AG04450 (cell line): ENCODE results near the gene BRDT. TPM values are rescaled to one million over a fixed set of nuclear protein-coding genes. Genes with fewer than 3 reads are reported as not detected.

Source experiments
- CTCF ChIA-PET: fragments of 300-600, 350-600 bp; formaldehyde crosslinking; extraction: SDS; loops from one replicate; lab custom pipeline; 2022; ENCODE audit warnings: antibody characterized with exemption, inconsistent platforms; lab: Charles Lee
- POLR2A ChIA-PET: fragments of 350-600 bp; formaldehyde crosslinking; extraction: SDS; loops from one replicate; lab custom pipeline; 2021; ENCODE audit warnings: antibody characterized with exemption, inconsistent platforms; lab: Yijun Ruan, JAX
- DNase-seq: peaks from one replicate; pipeline ENCODE4 v3.0.0-alpha.2; 2011; ENCODE audit warnings: low read depth, low spot score
- H3K27ac ChIP-seq: one replicate; pipeline ENCODE4 v1.5.1; 2012; ENCODE audit warnings: low read depth, low read length, control low read depth
- H3K27me3 ChIP-seq: one replicate; pipeline ENCODE4 v1.6.0; 2012; ENCODE audit warnings: low read length; ENCODE audit not compliant: control insufficient read depth, insufficient read depth
- H3K4me3 ChIP-seq: 2 replicates; pipeline ENCODE4 v1.5.1; 2011; ENCODE audit warnings: mild to moderate bottlenecking, low read depth, low read length, control low read depth
- H3K9me3 ChIP-seq: 2 replicates; pipeline ENCODE4 v1.5.1; 2012; ENCODE audit warnings: low read length; ENCODE audit not compliant: control insufficient read depth, insufficient read depth
- CTCF ChIP-seq: IDR thresholded peaks from 2 replicates; pipeline ENCODE4 v1.5.1; 2011; ENCODE audit warnings: low read depth, low read length, control low read depth, inconsistent platforms
- polyA plus RNA-seq: library from polyadenylated mRNA; depleted of rRNA; stranded (reverse); fragments of >200 nt; gene quantifications from 2 replicates; pipeline ENCODE4 v1.2.3, GENCODE V29; 2011

The BRDT gene
- polyA plus RNA-seq, 1 experiment, result not detected

- H3K9me3 ChIP-seq, result peaks cover 7% of the 10 kb centered on the region; the same call in 1 of the 2 replicates
- no peak for TF ChIP-seq CTCF
- H3K4me3 ChIP-seq, result no peak overlapping the region
- POLR2A ChIA-PET, result no interaction called here
- CTCF ChIA-PET, result interaction anchor here (1.5 kb wide), 1 partner anchor 20 kb away, joined by 5 read pairs; no protein-coding TSS in a partner anchor
- DNase-seq, result no peak
- H3K27ac ChIP-seq, result no peak overlapping the region
- H3K27me3 ChIP-seq, result no peaks in the 10 kb centered on the region
These were observed 1.1 kb upstream of the BRDT start for GRCh38 chr1:91948097-91948496.

- no peaks in the 10 kb centered on the region for H3K27me3 ChIP-seq
- DNase-seq, result no peak
- peaks cover 7% of the 10 kb centered on the region; the same call in 1 of the 2 replicates for H3K9me3 ChIP-seq
- CTCF ChIA-PET, result interaction anchor here (1.0 kb wide), 1 partner anchor 10 kb away, joined by 4 read pairs; no protein-coding TSS in a partner anchor
- no peak overlapping the region for H3K27ac ChIP-seq
- H3K4me3 ChIP-seq, result no peak overlapping the region
- TF ChIP-seq CTCF, result no peak
- POLR2A ChIA-PET, result no interaction called here
These were observed 473 bp upstream of the BRDT start for GRCh38 chr1:91948501-91949355.

- no peaks in the 10 kb centered on the region for H3K27me3 ChIP-seq
- H3K4me3 ChIP-seq, result no peak overlapping the region
- H3K27ac ChIP-seq, result no peak overlapping the region
- POLR2A ChIA-PET, result no interaction called here
- no peak for DNase-seq
- TF ChIP-seq CTCF, result no peak
- CTCF ChIA-PET, result no interaction called here
- H3K9me3 ChIP-seq, result peaks cover 7% of the 10 kb centered on the region; the same call in 1 of the 2 replicates
These were observed 3.0 kb downstream of the BRDT start for GRCh38 chr1:91952187-91952586.

- CTCF ChIA-PET, result interaction anchor here (0.6 to 0.9 kb wide), 3 partner anchors 87 to 351 kb away, joined by 3 to 5 read pairs (median 4); no protein-coding TSS in a partner anchor
- TF ChIP-seq CTCF, result no peak
- POLR2A ChIA-PET, result no interaction called here
- Histone ChIP-seq H3K4me3 (no peak overlapping the region), H3K27me3 (no peaks in the 10 kb centered on the region), H3K9me3 (no peaks in the 10 kb centered on the region), H3K27ac (no peak overlapping the region)
- no peak for DNase-seq
These were observed 9.7 kb downstream of the BRDT start for GRCh38 chr1:91958926-91959325.

GRCh38 chr1:91968334-91968733, 19.1 kb downstream of the BRDT start:
- no peak overlapping the region for H3K27ac ChIP-seq
- H3K4me3 ChIP-seq, result no peak overlapping the region
- ChIA-PET POLR2A (no interaction called here), CTCF (no interaction called here)
- no peak for TF ChIP-seq CTCF
- H3K27me3 ChIP-seq, result no peaks in the 10 kb centered on the region
- H3K9me3 ChIP-seq, result no peaks in the 10 kb centered on the region
- DNase-seq, result no peak
